Measurements from ENCODE around the gene MYZAP.

- TF ChIP-seq CTCF (conservative IDR thresholded peaks at IDR 0.05; ENCODE audit: low read depth, low read length) (no peak), EZH2 (IDR thresholded peaks at IDR 0.05; ENCODE audit: borderline replicate concordance, low read depth, low read length, poor library complexity, severe bottlenecking) (no peak)
Measured at GRCh38 chr15:57690341-57690966, 98.8 kb downstream of the MYZAP start.
